GM12878 (cell line): ENCODE measurements around the gene MSI2. TPM values are rescaled to one million over a fixed set of nuclear protein-coding genes. Genes with fewer than 3 reads are reported as not detected.

Experiments
- ATAC-seq: fragments of 200-7000 bp; cut with Tn5 transposase; 3 replicates; pipeline ENCODE4 v1.9.1; 2020; ENCODE audit warnings: mild to moderate bottlenecking, moderate library complexity
- BruUV-seq: library from RNA; stranded (reverse); fragments of 400-500 nt; replicated peaks from 2 replicates; lab custom pipeline; 2021; lab: Mats Ljungman, UMichigan
- CTCF ChIA-PET: fragments of 300-600 bp; sonication (Branson Sonifier 250); formaldehyde crosslinking; extraction: SDS; loops from one replicate; lab custom pipeline; 2021; ENCODE audit warnings: inconsistent platforms; lab: Yijun Ruan, JAX
- POLR2A ChIA-PET: fragments of 350-600 bp; formaldehyde crosslinking; extraction: SDS; loops from one replicate; lab custom pipeline; 2021; ENCODE audit warnings: inconsistent platforms; lab: Charles Lee
- RAD21 ChIA-PET: fragments of 300-600 bp; sonication (Branson Sonifier 250); formaldehyde crosslinking; loops from one replicate; lab custom pipeline; 2023; ENCODE audit warnings: antibody characterized with exemption; ENCODE audit not compliant: unreplicated experiment; lab: Charles Lee
- SMC1A ChIA-PET: fragments of 300-600 bp; sonication (Branson Sonifier 250); formaldehyde crosslinking; loops from one replicate; lab custom pipeline; 2023; ENCODE audit not compliant: unreplicated experiment, uncharacterized antibody; lab: Charles Lee
- DNase-seq: peaks from one replicate; pipeline ENCODE4 v3.0.0-alpha.2; 2011; ENCODE audit warnings: low read depth, low spot score
- FAIRE-seq: peaks from 3 replicates; lab custom pipeline; 2011; peaks lifted over from hg19 to GRCh38; lab: Jason Lieb, UNC
- H2AFZ ChIP-seq: 2 replicates; pipeline ENCODE4 v1.6.0; 2011; ENCODE audit warnings: low read depth, low read length, control low read depth; ENCODE audit not compliant: control insufficient read depth
- H3K27ac ChIP-seq: 2 replicates; pipeline ENCODE4 v1.5.1; 2011; ENCODE audit warnings: control low read depth; ENCODE audit not compliant: control insufficient read depth, insufficient read depth
- H3K27me3 ChIP-seq, 2 experiments: replicated peaks in 1 of 2; 2 replicates each; pipeline versions ENCODE4 v1.6.0 to v1.6.1; 2011; ENCODE audit warnings: low read length in 1 of 2; ENCODE audit not compliant: control insufficient read depth in 2 of 2, insufficient read depth in 2 of 2
- H3K36me3 ChIP-seq, 2 experiments: 2 replicates each; pipeline ENCODE4 v1.5.1; 2011; ENCODE audit warnings: low read length in 1 of 2; ENCODE audit not compliant: control insufficient read depth in 2 of 2, insufficient read depth in 2 of 2
- H3K4me1 ChIP-seq: 2 replicates; pipeline ENCODE4 v1.6.1; 2011; ENCODE audit warnings: mild to moderate bottlenecking, low read length, moderate library complexity, mixed read lengths; ENCODE audit not compliant: control insufficient read depth, insufficient read depth
- H3K4me2 ChIP-seq: 2 replicates; pipeline ENCODE4 v1.6.0; 2011; ENCODE audit warnings: control low read depth; ENCODE audit not compliant: control insufficient read depth, insufficient read depth
- H3K4me3 ChIP-seq: fragments of 200-600 bp; sonication (generic); 2 replicates; pipeline ENCODE4 v1.5.1; 2016
- H3K79me2 ChIP-seq: 2 replicates; pipeline ENCODE4 v1.6.0; 2011; ENCODE audit warnings: low read length; ENCODE audit not compliant: control insufficient read depth, insufficient read depth
- H3K9ac ChIP-seq: 2 replicates; pipeline ENCODE4 v1.8.0; 2011; ENCODE audit warnings: low read length, control low read depth, mixed read lengths; ENCODE audit not compliant: control insufficient read depth, insufficient read depth
- H3K9me3 ChIP-seq: replicated peaks from 3 replicates; pipeline ENCODE4 v1.5.1; 2011; ENCODE audit warnings: mild to moderate bottlenecking, low read length; ENCODE audit not compliant: control insufficient read depth, insufficient read depth
- H4K20me1 ChIP-seq: 2 replicates; pipeline ENCODE4 v1.6.0; 2011; ENCODE audit not compliant: control insufficient read depth, insufficient read depth
- CHD4 ChIP-seq: fragments of 200-600 bp; sonication (generic); IDR thresholded peaks from 2 replicates; pipeline ENCODE4 v1.6.1; 2016; ENCODE audit warnings: mild to moderate bottlenecking
- NBN ChIP-seq: fragments of 450-650 bp; IDR thresholded peaks from 2 replicates; pipeline ENCODE4 v1.6.1; 2016
- PAX5 ChIP-seq: IDR thresholded peaks from 2 replicates; pipeline ENCODE4 v1.6.1; 2011; ENCODE audit warnings: low read depth, low read length, borderline replicate concordance
- POLR2AphosphoS5 ChIP-seq: IDR thresholded peaks from 2 replicates; pipeline ENCODE4 v1.6.1; 2011; ENCODE audit warnings: mild to moderate bottlenecking, low read length, inconsistent platforms
- SIX5 ChIP-seq: IDR thresholded peaks from 2 replicates; pipeline ENCODE4 v1.6.1; 2011; ENCODE audit warnings: mild to moderate bottlenecking, low read depth, low read length, moderate library complexity; ENCODE audit not compliant: severe bottlenecking
- SMARCA5 ChIP-seq: fragments of 450-650 bp; IDR thresholded peaks from 2 replicates; pipeline ENCODE4 v1.6.1; 2017; ENCODE audit warnings: mild to moderate bottlenecking
- SREBF1 ChIP-seq: IDR thresholded peaks from 2 replicates; pipeline ENCODE4 v1.6.1; 2012; ENCODE audit warnings: mild to moderate bottlenecking, low read length
- TCF12 ChIP-seq: IDR thresholded peaks from 2 replicates; pipeline ENCODE4 v1.6.1; 2011; ENCODE audit warnings: low read depth, mild to moderate bottlenecking, low read length
- YBX1 ChIP-seq: fragments of 450-650 bp; IDR thresholded peaks from 2 replicates; pipeline ENCODE4 v1.6.1; 2016; ENCODE audit warnings: antibody characterized with exemption
- WGBS: methylation state at CpG from one replicate; pipeline ENCODE4 v1.1.6; 2016; ENCODE audit warnings: low lambda C conversion rate; ENCODE audit not compliant: insufficient replicate concordance, insufficient coverage; ENCODE audit errors: missing lambda C conversion rate; 5-methylcytosine and 5-hydroxymethylcytosine counted together
- in situ Hi-C: fragments of 300-500 bp; cut with MboI; formaldehyde crosslinking; loops from 9 replicates; pipeline ENCODE4 v1.14.3; 2018; ENCODE audit warnings: mixed read lengths
- intact Hi-C: fragments of 100-400 bp; cut with micrococcal nuclease; formaldehyde crosslinking; loops from one replicate; pipeline ENCODE4 v1.14.2; 2022; ENCODE audit not compliant: unreplicated experiment
- polyA plus RNA-seq, 11 experiments: library from polyadenylated mRNA; depleted of rRNA in 4 of 11; unstranded in 6 of 11; stranded (reverse) in 5 of 11; fragments of >200 nt; fragmentation: Nextera tagmentation in 4 of 11; fragmentation: Illumina TruSeq in 1 of 11; extraction: Ambion mirVana in 4 of 11; extraction: Trizol in 1 of 11; gene quantifications; 1 replicate in 1 of 11; 2 replicates in 10 of 11; pipeline versions ENCODE4 v1.2.1 to v1.2.3, GENCODE V29; 2011 to 2016; ENCODE audit warnings: inconsistent platforms in 2 of 11, missing spikeins in 2 of 11, low read depth in 1 of 11
- total RNA-seq, 4 experiments: library from RNA; depleted of rRNA in 3 of 4; stranded (reverse); fragments of >200 nt in 3 of 4; fragmentation: Illumina TruSeq in 1 of 4; extraction: Trizol in 1 of 4; gene quantifications; 2 replicates each; pipeline versions ENCODE4 v1.2.1 to v1.2.3, GENCODE V29; 2013 to 2021
- TF ChIP-seq, protein P1 (sequence below): IDR thresholded peaks from 2 replicates; pipeline ENCODE4 v1.6.1; 2011; ENCODE audit warnings: borderline replicate concordance, low read depth, mild to moderate bottlenecking, moderate library complexity, mixed read lengths, low read length; ENCODE audit not compliant: insufficient read depth; ENCODE audit errors: extremely low read length

The MSI2 gene
- total and polyA plus RNA-seq, 10 of the 15 experiments (the other 5 are each of a cell fraction or from before 2014, with no cell fraction given), result 6.1 to 76.1 (median 42.0) TPM

DNA sequence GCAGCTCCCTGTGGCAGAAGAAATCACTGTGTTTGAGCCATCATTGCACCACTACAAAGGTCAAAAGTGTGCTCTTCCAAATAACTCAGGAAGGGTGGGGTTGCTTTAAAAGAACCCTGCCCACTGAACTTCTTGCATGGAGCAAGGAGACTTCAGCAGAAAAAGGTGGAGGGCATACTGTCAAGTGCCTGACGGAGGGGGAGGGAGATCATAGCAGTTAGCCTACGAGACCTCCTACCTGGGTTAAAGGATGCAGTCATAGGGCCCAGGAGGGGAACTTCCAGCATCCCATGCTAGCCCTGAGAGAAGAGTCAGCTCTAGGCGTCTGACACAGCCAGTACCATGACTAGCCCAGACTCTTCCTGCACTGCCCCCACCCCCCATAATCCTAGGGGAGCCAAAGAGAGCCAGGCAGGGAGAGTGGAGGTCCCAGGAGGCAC, 45.3 kb upstream of the MSI2 start (continued):
- no peak for TF ChIP-seq PAX5
- no peak for TF ChIP-seq SIX5
- no peak for TF ChIP-seq NBN
- TF ChIP-seq, all 136 proteins: peak for 0

DNA sequence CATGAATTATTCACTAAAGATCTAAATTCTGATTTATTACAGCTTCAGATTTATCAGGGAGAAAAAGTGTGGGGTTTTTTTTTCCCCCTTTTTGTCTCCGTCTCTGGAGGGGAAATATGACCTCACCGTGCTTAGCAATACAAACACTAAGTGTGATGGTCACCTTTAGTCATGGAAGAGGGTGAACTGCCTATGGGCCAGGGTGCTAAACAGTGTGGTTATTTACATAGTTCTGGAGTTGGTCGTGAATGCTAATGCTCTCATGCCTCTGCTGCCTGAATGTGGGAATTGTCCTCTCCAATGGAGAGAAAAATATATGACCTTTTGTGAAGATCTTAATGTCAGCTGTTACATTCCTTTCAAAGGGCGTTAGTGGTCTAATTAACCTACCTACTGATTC, 44.8 kb upstream of the MSI2 start:
- ATAC-seq, result no peak
- POLR2A ChIA-PET, result interaction anchor here (0.6 kb wide), 2 partner anchors 30 to 382 kb away, joined by 4 read pairs; no protein-coding TSS in a partner anchor
- intact Hi-C loops, result no loop called here
- no peak for TF ChIP-seq CHD4
- TF ChIP-seq SREBF1, result no peak
- TF ChIP-seq TCF12, result no peak
- TF ChIP-seq, protein P1, sequence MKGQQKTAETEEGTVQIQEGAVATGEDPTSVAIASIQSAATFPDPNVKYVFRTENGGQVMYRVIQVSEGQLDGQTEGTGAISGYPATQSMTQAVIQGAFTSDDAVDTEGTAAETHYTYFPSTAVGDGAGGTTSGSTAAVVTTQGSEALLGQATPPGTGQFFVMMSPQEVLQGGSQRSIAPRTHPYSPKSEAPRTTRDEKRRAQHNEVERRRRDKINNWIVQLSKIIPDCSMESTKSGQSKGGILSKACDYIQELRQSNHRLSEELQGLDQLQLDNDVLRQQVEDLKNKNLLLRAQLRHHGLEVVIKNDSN, result no peak
- TF ChIP-seq YBX1, result no peak
- TF ChIP-seq POLR2AphosphoS5, result no peak
- TF ChIP-seq SMARCA5, result no peak
- no peak for FAIRE-seq
- H3K27ac ChIP-seq, result no peak overlapping the region
- no peak overlapping the region for H3K4me2 ChIP-seq
- CTCF ChIA-PET, result no interaction called here
- H3K4me1 ChIP-seq, result no peaks in the 10 kb centered on the region
- in situ Hi-C loops, result no loop called here
- H2AFZ ChIP-seq, result no peak overlapping the region
- no peaks in the 10 kb centered on the region for H3K79me2 ChIP-seq
- H3K36me3 ChIP-seq, result no peaks in the 10 kb centered on the region
- no peaks in the 10 kb centered on the region; the same call in 1 of the 3 replicates for H3K9me3 ChIP-seq
- no TSS peak for BruUV-seq
- no peak for DNase-seq
- no peak overlapping the region for H3K4me3 ChIP-seq
- H3K9ac ChIP-seq, result no peak overlapping the region
- no peaks in the 10 kb centered on the region for H4K20me1 ChIP-seq
- RAD21 ChIA-PET, result no interaction called here
- SMC1A ChIA-PET, result no interaction called here
- H3K27me3 ChIP-seq, result no peaks in the 10 kb centered on the region; a peak in 1 of 4 replicates
- 45% methylated on average over 4 of the region's 4 CpGs for WGBS
